Hepatocyte (in vitro differentiated cells): ENCODE data around the gene NXNL1.

ENCODE experiments used
- CTCF ChIP-seq: fragments of 200-600 bp; sonication (generic); IDR thresholded peaks from 2 replicates; pipeline ENCODE4 v1.5.1; 2016; ENCODE audit warnings: antibody characterized with exemption, mild to moderate bottlenecking; ENCODE audit not compliant: poor library complexity
- EZH2 ChIP-seq: fragments of 200-600 bp; sonication (generic); IDR thresholded peaks from 2 replicates; pipeline ENCODE4 v1.6.1; 2016; ENCODE audit warnings: antibody characterized with exemption, mild to moderate bottlenecking, borderline replicate concordance
- EZH2phosphoT487 ChIP-seq: fragments of 200-600 bp; sonication (generic); IDR thresholded peaks from one replicate; pipeline ENCODE4 v1.6.1; 2018; ENCODE audit warnings: antibody characterized with exemption, mild to moderate bottlenecking, low read depth, moderate library complexity; ENCODE audit not compliant: unreplicated experiment, severe bottlenecking

GRCh38 chr19:17466487-17466850 is 5.7 kb upstream of the NXNL1 start:
- TF ChIP-seq CTCF (no peak), EZH2phosphoT487 (no peak), EZH2 (no peak)
